HCT116 (cell line): ENCODE results near the gene CASP1. TPM values are rescaled to one million over a fixed set of nuclear protein-coding genes. Genes with fewer than 3 reads are reported as not detected.

ENCODE experiments used
- ATAC-seq: fragments of 200-7000 bp; cut with Tn5 transposase; 2 replicates; pipeline ENCODE4 v1.9.1; 2020; ENCODE audit warnings: mild to moderate bottlenecking, moderate library complexity
- BruUV-seq: library from RNA; stranded (reverse); fragments of 400-500 nt; replicated peaks from 2 replicates; lab custom pipeline; 2021; lab: Mats Ljungman, UMichigan
- CTCF ChIA-PET: fragments of 300-600 bp; sonication (Branson Sonifier 250); formaldehyde crosslinking; loops from one replicate; lab custom pipeline; 2021; ENCODE audit warnings: antibody characterized with exemption; lab: Charles Lee
- POLR2A ChIA-PET: fragments of 300-600, 350-600 bp; sonication (Branson Sonifier 250); formaldehyde crosslinking; loops from one replicate; lab custom pipeline; 2021; ENCODE audit warnings: antibody characterized with exemption; lab: Charles Lee
- RAD21 ChIA-PET, 2 experiments: fragments of 300-600 bp; sonication (Branson Sonifier 250); formaldehyde crosslinking; loops; one replicate each; lab custom pipeline; 2023; ENCODE audit warnings: low total read pairs in 2 of 2; ENCODE audit not compliant: uncharacterized antibody in 2 of 2, unreplicated experiment in 2 of 2, low non-redundant PET in 1 of 2; lab: Charles Lee
- DNase-seq: peaks from one replicate; pipeline ENCODE4 v3.0.0-alpha.2; 2010; ENCODE audit warnings: low read depth, low spot score
- H2AFZ ChIP-seq: fragments of 200-600 bp; shearing (Covaris generic), sonication (generic); 2 replicates; pipeline ENCODE4 v1.6.1; 2017; ENCODE audit warnings: low read depth, mixed run types, mixed read lengths, antibody characterized with exemption, low read length; ENCODE audit not compliant: poor library complexity, severe bottlenecking
- H3K27ac ChIP-seq: 2 replicates; pipeline ENCODE4 v1.5.1; 2012; ENCODE audit warnings: low read depth, low read length
- H3K27me3 ChIP-seq: fragments of 200-600 bp; sonication (generic); 2 replicates; pipeline ENCODE4 v1.6.1; 2016; ENCODE audit warnings: mixed run types, low read length, mixed read lengths; ENCODE audit not compliant: insufficient read depth
- H3K36me3 ChIP-seq, 2 experiments: fragments of 200-500 bp in 1 of 2; fragments of 200-600 bp in 1 of 2; sonication (Bioruptor generic) in 1 of 2; sonication (generic) in 1 of 2; 2 replicates each; pipeline versions ENCODE4 v1.5.1 to v1.6.1; 2014 to 2016; ENCODE audit warnings: low read length in 2 of 2, inconsistent platforms in 1 of 2, mixed read lengths in 1 of 2, mixed run types in 1 of 2; ENCODE audit not compliant: insufficient read depth in 2 of 2, control insufficient read depth in 1 of 2
- H3K4me1 ChIP-seq, 2 experiments: fragments of 200-600 bp in 1 of 2; sonication (generic) in 1 of 2; 2 replicates each; pipeline versions ENCODE4 v1.5.1 to v1.6.1; 2012 to 2017; ENCODE audit warnings: low read length in 2 of 2, inconsistent platforms in 1 of 2, mild to moderate bottlenecking in 1 of 2, mixed read lengths in 1 of 2, mixed run types in 1 of 2, moderate library complexity in 1 of 2; ENCODE audit not compliant: insufficient read depth in 2 of 2, control insufficient read depth in 1 of 2
- H3K4me2 ChIP-seq: fragments of 200-600 bp; sonication (generic); 2 replicates; pipeline ENCODE4 v1.6.1; 2017; ENCODE audit warnings: mixed run types, low read length, mixed read lengths
- H3K4me3 ChIP-seq, 2 experiments: fragments of 200-600 bp in 1 of 2; sonication (generic) in 1 of 2; replicated peaks in 1 of 2; 2 replicates each; pipeline ENCODE4 v1.5.1; 2011 to 2016; ENCODE audit warnings: low read length in 2 of 2, control low read depth in 1 of 2, low read depth in 1 of 2, mild to moderate bottlenecking in 1 of 2, mixed read lengths in 1 of 2, mixed run types in 1 of 2
- H3K79me2 ChIP-seq: fragments of 200-600 bp; sonication (generic); 2 replicates; pipeline ENCODE4 v1.6.1; 2017; ENCODE audit warnings: mild to moderate bottlenecking, mixed run types, low read length, moderate library complexity, mixed read lengths; ENCODE audit not compliant: insufficient read depth
- H3K9ac ChIP-seq: fragments of 200-600 bp; sonication (generic); 2 replicates; pipeline ENCODE4 v1.6.1; 2016; ENCODE audit warnings: low read length, mixed read lengths
- H3K9me2 ChIP-seq: fragments of 200-600 bp; sonication (generic), shearing (Covaris generic); 2 replicates; pipeline ENCODE4 v1.6.1; 2017; ENCODE audit warnings: mixed run types, mild to moderate bottlenecking, moderate library complexity; ENCODE audit not compliant: insufficient read depth
- H3K9me3 ChIP-seq, 2 experiments: fragments of 200-500 bp in 1 of 2; fragments of 200-600 bp in 1 of 2; sonication (Bioruptor generic) in 1 of 2; sonication (generic) in 1 of 2; 2 replicates each; pipeline ENCODE4 v1.6.1; 2014 to 2017; ENCODE audit warnings: low read length in 2 of 2, mixed read lengths in 2 of 2, inconsistent platforms in 1 of 2, low read depth in 1 of 2, mild to moderate bottlenecking in 1 of 2, mixed run types in 1 of 2, moderate library complexity in 1 of 2; ENCODE audit not compliant: control insufficient read depth in 1 of 2, insufficient read depth in 1 of 2
- H4K20me1 ChIP-seq: fragments of 200-600 bp; sonication (generic), shearing (Covaris generic); 2 replicates; pipeline ENCODE4 v1.6.1; 2017; ENCODE audit warnings: mixed run types, mild to moderate bottlenecking, moderate library complexity; ENCODE audit not compliant: insufficient read depth
- ATF3 ChIP-seq: IDR thresholded peaks from 2 replicates; pipeline ENCODE4 v1.6.1; 2012
- CBX3 ChIP-seq: IDR thresholded peaks from 2 replicates; pipeline ENCODE4 v1.6.1; 2012; ENCODE audit warnings: low read depth
- CEBPB ChIP-seq: IDR thresholded peaks from 2 replicates; pipeline ENCODE4 v1.6.1; 2012; ENCODE audit warnings: low read depth
- CTCF ChIP-seq, 3 experiments: fragments of 200-600 bp in 1 of 3; sonication (generic) in 1 of 3; IDR thresholded peaks in 2 of 3; conservative IDR thresholded peaks in 1 of 3; 2 replicates each; pipeline ENCODE4 v1.5.1; 2012 to 2017; ENCODE audit warnings: low read depth in 2 of 3, low read length in 2 of 3, antibody characterized with exemption in 1 of 3, borderline replicate concordance in 1 of 3, control low read depth in 1 of 3, mild to moderate bottlenecking in 1 of 3, mixed read lengths in 1 of 3, mixed run types in 1 of 3, moderate library complexity in 1 of 3; ENCODE audit not compliant: insufficient read depth in 1 of 3
- EGR1 ChIP-seq: IDR thresholded peaks from 2 replicates; pipeline ENCODE4 v1.6.1; 2012; ENCODE audit warnings: low read depth
- ELF1 ChIP-seq: IDR thresholded peaks from 2 replicates; pipeline ENCODE4 v1.6.1; 2012; ENCODE audit warnings: low read depth, borderline replicate concordance
- EZH2phosphoT487 ChIP-seq: fragments of 200-600 bp; IDR thresholded peaks from 2 replicates; pipeline ENCODE4 v1.6.1; 2018; ENCODE audit warnings: antibody characterized with exemption, borderline replicate concordance
- FOSL1 ChIP-seq: IDR thresholded peaks from 2 replicates; pipeline ENCODE4 v1.6.1; 2012; ENCODE audit warnings: low read depth
- POLR2A ChIP-seq: IDR thresholded peaks from 2 replicates; pipeline ENCODE4 v1.7.0; 2011; ENCODE audit warnings: borderline replicate concordance; ENCODE audit not compliant: insufficient read depth, insufficient read length; ENCODE audit errors: extremely low read depth
- POLR2AphosphoS5 ChIP-seq: IDR thresholded peaks from 2 replicates; pipeline ENCODE4 v1.6.1; 2011; ENCODE audit warnings: mild to moderate bottlenecking, low read depth, low read length, moderate library complexity
- RAD21 ChIP-seq: IDR thresholded peaks from 2 replicates; pipeline ENCODE4 v1.6.1; 2012; ENCODE audit warnings: low read depth, mild to moderate bottlenecking
- SIN3A ChIP-seq: IDR thresholded peaks from 2 replicates; pipeline ENCODE4 v1.6.1; 2012; ENCODE audit warnings: low read depth
- SP1 ChIP-seq: IDR thresholded peaks from 2 replicates; pipeline ENCODE4 v1.6.1; 2012; ENCODE audit warnings: low read depth
- SRF ChIP-seq: IDR thresholded peaks from 2 replicates; pipeline ENCODE4 v1.6.1; 2012; ENCODE audit warnings: low read depth
- YY1 ChIP-seq: IDR thresholded peaks from 2 replicates; pipeline ENCODE4 v1.6.1; 2011; ENCODE audit warnings: low read length, low read depth, moderate library complexity, mild to moderate bottlenecking; ENCODE audit not compliant: insufficient replicate concordance; ENCODE audit errors: extremely low read depth
- ZNF274 ChIP-seq: fragments of 200-500 bp; sonication (Bioruptor generic); IDR thresholded peaks from 2 replicates; pipeline ENCODE4 v1.6.1; 2014; ENCODE audit warnings: mild to moderate bottlenecking, low read depth, low read length, inconsistent platforms
- intact Hi-C: fragments of 100-400 bp; cut with micrococcal nuclease; formaldehyde crosslinking; loops from 2 replicates; pipeline ENCODE4 v1.10.0; 2022
- total RNA-seq: library from RNA; stranded (reverse); gene quantifications from one replicate; pipeline ENCODE4 v1.2.1, GENCODE V29; 2021; ENCODE audit not compliant: unreplicated experiment
- TF ChIP-seq, protein P1 (sequence below): IDR thresholded peaks from 2 replicates; pipeline ENCODE4 v1.6.1; 2011; ENCODE audit warnings: mild to moderate bottlenecking, low read length, moderate library complexity; ENCODE audit not compliant: insufficient replicate concordance; ENCODE audit errors: extremely low read depth
- TF ChIP-seq, protein P2 (sequence below): IDR thresholded peaks from 2 replicates; pipeline ENCODE4 v1.6.1; 2012

The CASP1 gene
- total RNA-seq, 1 experiment from 2014 or later: not detected

- H3K9me3 ChIP-seq: no peaks in the 10 kb centered on the region
- CTCF ChIA-PET: no interaction called here
- H2AFZ ChIP-seq: no peak overlapping the region
- POLR2A ChIA-PET: no interaction called here
- H4K20me1 ChIP-seq: no peaks in the 10 kb centered on the region
- H3K9me2 ChIP-seq: no peaks in the 10 kb centered on the region
- BruUV-seq: no TSS peak
- intact Hi-C loops: no loop called here
- TF ChIP-seq SRF (no peak), POLR2AphosphoS5 (no peak), ATF3 (no peak), SIN3A (no peak), CBX3 (no peak), EGR1 (no peak), RAD21 (no peak), SP1 (no peak), ZNF274 (no peak), POLR2A (no peak), ELF1 (no peak), CTCF (IDR thresholded peaks at IDR 0.05 in 2 of 3, conservative IDR thresholded peaks at IDR 0.05 in 1 of 3; ENCODE audit: borderline replicate concordance in 1 of 3, insufficient read depth in 1 of 3, low read depth in 2 of 3, low read length in 2 of 3) (no peak), CEBPB (no peak), EZH2phosphoT487 (no peak), FOSL1 (no peak), YY1 (no peak)
- TF ChIP-seq, protein P1, sequence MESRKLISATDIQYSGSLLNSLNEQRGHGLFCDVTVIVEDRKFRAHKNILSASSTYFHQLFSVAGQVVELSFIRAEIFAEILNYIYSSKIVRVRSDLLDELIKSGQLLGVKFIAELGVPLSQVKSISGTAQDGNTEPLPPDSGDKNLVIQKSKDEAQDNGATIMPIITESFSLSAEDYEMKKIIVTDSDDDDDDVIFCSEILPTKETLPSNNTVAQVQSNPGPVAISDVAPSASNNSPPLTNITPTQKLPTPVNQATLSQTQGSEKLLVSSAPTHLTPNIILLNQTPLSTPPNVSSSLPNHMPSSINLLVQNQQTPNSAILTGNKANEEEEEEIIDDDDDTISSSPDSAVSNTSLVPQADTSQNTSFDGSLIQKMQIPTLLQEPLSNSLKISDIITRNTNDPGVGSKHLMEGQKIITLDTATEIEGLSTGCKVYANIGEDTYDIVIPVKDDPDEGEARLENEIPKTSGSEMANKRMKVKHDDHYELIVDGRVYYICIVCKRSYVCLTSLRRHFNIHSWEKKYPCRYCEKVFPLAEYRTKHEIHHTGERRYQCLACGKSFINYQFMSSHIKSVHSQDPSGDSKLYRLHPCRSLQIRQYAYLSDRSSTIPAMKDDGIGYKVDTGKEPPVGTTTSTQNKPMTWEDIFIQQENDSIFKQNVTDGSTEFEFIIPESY: no peak
- TF ChIP-seq, protein P2, sequence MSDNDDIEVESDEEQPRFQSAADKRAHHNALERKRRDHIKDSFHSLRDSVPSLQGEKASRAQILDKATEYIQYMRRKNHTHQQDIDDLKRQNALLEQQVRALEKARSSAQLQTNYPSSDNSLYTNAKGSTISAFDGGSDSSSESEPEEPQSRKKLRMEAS: no peak
- TF ChIP-seq, all 23 proteins: peak for 0
- DNase-seq: no peak
- H3K4me2 ChIP-seq: no peak overlapping the region
- no peaks in the 10 kb centered on the region for H3K36me3 ChIP-seq
- RAD21 ChIA-PET: no interaction called here
- H3K27me3 ChIP-seq: no peaks in the 10 kb centered on the region
- H3K27ac ChIP-seq: no peak overlapping the region
- H3K4me3 ChIP-seq: no peak overlapping the region
- no peak for ATAC-seq
- no peaks in the 10 kb centered on the region for H3K4me1 ChIP-seq
- no peak overlapping the region for H3K9ac ChIP-seq
- H3K79me2 ChIP-seq: no peaks in the 10 kb centered on the region
These were observed 39.2 kb upstream of the CASP1 start for GRCh38 chr11:105074166-105074530.
